HG03469 (cell line): ENCODE data around the gene PPP1R37.

ENCODE experiments used
- ATAC-seq: cut with Tn5 transposase; IDR thresholded peaks from one replicate; pipeline ENCODE4 v1.9.1; 2021; ENCODE audit warnings: mild to moderate bottlenecking, moderate library complexity, moderate number of reproducible peaks; ENCODE audit not compliant: unreplicated experiment

The PPP1R37 gene

DNA sequence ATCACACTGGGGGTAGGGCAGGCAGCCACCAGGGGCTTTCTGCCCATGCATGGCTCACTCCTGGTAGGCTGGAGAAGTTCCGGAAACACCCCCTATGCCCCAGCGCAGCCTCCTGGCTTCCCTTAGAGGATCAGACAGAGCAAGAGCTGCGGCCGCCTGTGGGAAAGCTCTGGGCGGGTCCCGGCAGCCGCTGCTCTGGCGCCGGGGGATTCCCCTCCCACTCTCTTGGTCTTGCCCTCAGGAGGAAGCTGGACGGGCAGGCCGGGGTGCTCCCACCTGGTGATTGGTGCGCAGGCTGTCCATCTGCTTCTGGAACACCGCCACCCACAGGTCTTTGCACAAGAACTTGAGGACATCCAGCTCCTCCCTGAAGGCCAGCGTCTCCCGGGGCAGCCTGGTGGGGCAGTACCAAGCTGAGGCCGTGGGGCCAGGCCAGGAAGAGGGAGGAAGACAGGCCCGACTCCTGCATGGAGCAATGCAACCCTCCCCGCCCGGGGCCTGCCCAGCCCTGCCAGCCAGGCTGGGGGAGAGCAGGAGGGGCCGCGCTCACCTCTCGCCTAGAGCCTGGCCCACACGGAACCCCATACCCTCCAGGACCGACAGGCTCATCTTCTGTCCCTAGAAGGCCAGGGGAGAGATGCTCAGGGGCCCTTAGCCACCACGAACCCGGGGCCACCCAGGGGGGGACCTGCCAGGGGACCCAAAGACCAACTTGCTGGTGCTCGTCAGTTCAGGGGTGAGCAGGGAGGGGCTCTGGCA, 71.8 kb downstream of the PPP1R37 start:
- ATAC-seq: no peak

GRCh38 chr19:45166723-45167252, 73.8 kb downstream of the PPP1R37 start:
- no peak for ATAC-seq

DNA sequence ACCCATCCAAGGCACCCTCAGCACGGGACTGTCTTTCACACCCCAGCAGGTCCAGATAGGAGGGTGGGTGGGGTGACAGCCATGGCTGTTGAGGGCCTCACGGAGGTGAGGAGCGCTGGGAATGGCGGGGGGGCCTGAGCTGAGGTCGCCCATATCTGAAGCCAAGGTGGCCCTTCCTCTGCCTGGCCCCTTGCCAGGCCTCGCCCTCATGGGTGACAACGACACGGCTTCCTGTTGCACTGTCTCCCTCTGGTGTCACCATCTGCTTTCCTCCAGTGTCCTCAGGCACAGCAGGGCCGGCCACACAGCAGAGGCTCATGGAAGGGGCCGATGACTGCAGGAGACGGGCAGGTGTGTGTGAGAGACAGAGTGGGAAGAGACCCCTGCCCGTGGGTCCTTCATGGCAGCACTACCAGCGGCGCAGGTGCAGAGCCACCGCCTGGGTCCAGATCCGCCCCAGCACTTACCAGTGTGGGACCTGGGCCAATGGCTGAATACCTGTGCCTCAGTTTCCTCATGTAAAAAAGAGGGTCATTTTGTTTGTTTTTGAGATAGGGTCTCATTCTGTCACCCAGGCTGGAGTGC, 75.9 kb downstream of the PPP1R37 start:
- no peak for ATAC-seq

- ATAC-seq: no peak
Observed at GRCh38 chr19:45169602-45170001, 76.6 kb downstream of the PPP1R37 start.

DNA sequence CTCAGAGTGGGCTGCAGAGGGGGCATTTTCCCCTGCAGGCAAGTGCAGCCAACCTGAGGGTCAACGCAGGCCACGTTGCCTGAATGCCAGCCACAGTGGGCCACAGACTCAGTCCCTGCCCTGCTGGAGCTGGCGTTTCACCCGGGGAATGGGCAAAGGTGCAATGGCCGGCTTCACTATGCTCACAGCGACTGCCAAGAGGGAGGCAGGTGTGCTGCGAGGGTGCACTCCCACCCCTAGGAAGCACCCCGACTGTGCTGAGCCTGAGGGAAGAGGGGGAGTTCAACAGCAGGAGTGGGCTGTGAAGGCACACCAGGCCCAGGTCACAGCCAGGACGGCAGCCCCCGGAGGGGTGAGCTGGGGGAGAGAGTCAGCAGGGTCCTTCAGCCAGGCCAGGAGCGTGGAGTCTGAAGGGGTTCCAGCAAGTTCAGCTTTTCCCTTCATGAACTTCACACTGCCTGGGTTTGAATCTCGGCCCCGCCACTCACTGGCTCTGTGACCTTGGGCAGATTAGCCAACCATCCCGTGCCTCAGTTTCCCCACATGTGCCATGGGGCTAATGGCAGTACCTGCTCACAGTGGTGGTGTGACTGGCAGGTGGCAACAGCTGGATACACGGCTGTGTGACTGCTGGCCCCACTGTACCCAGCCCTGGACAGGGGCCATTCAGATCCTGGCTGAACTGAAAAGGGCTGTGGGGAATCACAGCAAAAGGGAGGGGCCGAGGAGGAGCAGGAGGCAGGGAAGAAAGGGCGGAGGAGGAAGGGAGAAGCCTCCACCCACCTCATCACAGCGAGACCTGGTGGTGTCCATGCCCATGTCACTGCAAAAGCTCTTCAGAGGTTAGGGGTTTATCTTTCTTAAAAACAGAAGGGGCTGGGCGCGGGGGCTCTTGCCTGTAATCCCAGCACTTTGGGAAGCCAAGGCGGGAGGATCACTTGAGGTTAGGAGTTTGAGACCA, 77.4 kb downstream of the PPP1R37 start:
- ATAC-seq: no peak

GRCh38 chr19:45171211-45171623, 78.2 kb downstream of the PPP1R37 start:
- no peak for ATAC-seq

- ATAC-seq: no peak
Observed at GRCh38 chr19:45172173-45172572, 79.2 kb downstream of the PPP1R37 start.

DNA sequence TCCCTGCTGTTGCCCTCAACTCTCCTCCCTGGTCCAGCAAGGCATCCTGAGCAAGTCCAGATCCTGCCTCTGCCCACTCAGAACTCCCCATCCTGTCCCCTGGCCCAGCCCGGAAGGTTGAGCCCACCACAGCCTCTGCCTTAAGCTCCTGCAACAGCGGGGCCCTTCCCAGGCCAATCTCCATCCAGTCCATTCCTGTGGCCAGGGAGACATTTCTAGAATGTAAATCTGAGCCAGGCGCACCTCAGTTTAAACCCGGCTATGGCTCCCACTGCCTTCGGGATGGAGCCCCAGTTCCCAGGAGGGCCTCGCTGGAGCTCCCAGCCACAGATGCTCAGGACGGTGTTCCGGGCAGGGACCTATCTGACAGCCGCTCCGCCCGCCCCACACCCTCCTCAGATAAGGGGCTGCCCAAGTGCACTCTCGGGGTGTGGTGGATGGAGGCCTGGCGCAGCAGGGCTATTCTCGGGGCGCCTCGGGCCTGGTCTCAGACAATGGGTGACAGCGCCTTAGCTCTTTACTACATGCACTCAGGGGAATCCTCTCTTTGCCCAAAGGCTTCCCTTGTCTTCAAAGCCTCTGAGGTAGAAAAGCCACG, 79.7 kb downstream of the PPP1R37 start:
- no peak for ATAC-seq

DNA sequence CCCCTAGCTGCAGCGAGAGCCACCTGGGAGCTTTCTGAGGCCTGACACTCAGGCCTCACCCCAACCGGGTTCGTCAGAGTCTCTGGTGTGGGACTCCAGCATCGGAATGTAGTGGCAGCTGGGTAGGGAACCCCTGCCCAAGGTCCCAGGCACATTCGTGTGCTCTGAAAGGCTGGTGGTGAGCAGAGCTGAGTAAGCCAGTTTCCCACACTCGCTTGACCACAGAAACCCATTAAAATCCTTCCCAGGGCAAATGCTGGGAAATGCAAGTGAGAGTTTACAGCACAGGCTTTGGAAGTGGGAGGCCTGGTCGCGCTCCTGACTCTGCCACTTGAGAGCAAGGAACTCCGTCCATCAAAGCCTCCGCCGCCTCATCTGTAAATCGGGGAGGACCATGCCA, 80.8 kb downstream of the PPP1R37 start:
- ATAC-seq: no peak

- ATAC-seq: no peak
Observed at GRCh38 chr19:45175515-45176345, 82.8 kb downstream of the PPP1R37 start.

GRCh38 chr19:45177817-45178261, 84.9 kb downstream of the PPP1R37 start, which contains the start of gene TRAPPC6A:
Gene TRAPPC6A (minus strand): TSS chr19:45178237. CDS start chr19:45178218, 19 bp downstream.
- ATAC-seq: no peak

DNA sequence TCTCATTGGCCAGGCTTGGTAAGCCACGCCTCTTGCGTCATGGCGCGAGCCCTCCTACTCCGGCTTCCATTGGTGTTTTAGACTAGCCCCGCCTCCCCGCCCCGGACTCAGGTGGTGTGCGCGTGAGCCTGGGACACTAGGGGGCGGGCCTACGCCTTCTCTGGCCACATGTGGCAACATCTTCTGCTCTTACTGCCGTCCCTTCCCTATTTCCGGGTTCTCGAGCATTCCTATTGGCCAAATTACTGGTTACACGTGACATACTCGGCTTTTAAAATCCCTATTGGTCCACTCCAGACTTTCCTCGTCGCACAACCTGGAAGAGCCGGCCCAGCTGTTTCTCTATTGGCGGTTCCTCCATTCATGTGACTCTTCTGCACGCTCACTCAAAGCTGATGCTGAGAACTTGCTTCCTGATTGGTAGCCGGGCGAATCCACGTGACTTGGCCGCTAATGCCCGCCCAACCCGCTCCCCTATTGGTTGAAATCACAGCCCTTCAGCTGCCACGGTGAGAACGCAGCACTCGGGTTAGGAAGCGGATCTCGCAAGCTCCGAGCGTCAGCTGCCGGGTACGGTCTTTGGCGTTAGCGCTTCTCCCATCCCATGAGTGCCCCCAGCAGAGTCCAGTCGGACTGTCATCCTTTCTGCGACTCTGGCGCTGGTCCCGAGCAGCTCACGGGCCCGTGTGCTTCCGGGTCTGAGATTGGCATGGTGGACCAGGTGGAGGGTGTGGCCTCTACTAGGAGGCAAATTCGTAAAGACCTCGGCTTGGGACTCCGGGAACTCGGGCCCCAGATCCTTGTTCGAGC, 85.5 kb downstream of the PPP1R37 start, which contains the start of gene BLOC1S3:
BLOC1S3 (plus strand) TSS at position 523 of the 810 bp plus-strand sequence. CDS start 513 bp downstream, outside the sequence.
- peak; percentile 66 for ATAC-seq

- no peak for ATAC-seq
Observed at GRCh38 chr19:45179072-45179891, 86.3 kb downstream of the PPP1R37 start.

- ATAC-seq: no peak
Observed at GRCh38 chr19:45179892-45180370, 87.0 kb downstream of the PPP1R37 start.

DNA sequence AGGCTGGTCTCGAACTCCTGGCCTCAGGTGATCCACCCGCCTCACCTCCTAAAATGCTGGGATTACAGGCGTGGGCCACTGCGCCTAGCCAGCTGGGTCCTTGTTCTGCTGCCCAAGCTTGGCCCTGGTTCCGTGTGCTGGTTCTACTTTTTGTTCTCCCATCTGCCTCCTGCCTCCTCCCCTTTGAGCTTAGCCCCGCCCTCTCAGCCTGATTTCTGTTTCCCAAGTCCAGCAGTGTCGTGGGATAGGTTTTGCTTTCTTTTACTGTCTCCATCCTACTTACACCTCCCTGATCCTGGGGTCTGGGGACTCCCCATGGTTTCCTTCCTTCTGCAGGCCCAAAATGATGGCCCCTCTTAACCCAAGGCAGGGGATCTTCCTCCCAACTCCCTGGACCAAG, 88.0 kb downstream of the PPP1R37 start:
- no peak for ATAC-seq

- no peak for ATAC-seq
Observed at GRCh38 chr19:45182758-45183157, 89.8 kb downstream of the PPP1R37 start.

DNA sequence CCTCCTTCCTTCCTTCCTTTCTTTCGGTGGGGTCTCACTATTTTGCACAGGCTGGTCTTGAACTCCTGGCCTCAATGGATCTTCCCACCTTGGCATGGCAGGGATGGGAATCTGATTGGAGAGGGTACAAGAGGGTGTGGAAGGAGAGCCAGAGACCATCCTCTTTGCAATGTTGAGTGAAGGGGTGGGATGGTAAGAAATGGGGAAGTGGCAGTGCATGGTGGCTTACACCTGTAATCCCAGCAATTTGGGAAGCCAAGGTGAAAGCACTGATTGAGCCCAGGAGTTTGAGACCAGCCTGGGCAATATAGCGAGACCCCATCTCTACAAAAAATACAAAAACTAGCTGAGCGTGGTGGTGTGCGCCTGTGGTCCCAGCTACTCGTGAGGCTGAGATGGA, 91.1 kb downstream of the PPP1R37 start:
- no peak for ATAC-seq
